ENCODE data around the gene TMEM270. TPM values are rescaled to one million over a fixed set of nuclear protein-coding genes. Genes with fewer than 3 reads are reported as not detected.
"Not testable (repeated sequence)": the region's sequence is repeated elsewhere in the genome, so short reads cannot be mapped to it uniquely, and the experiment has no call there.

The TMEM270 gene
- total RNA-seq, 2 donors from 2014 or later = not detected

DNA sequence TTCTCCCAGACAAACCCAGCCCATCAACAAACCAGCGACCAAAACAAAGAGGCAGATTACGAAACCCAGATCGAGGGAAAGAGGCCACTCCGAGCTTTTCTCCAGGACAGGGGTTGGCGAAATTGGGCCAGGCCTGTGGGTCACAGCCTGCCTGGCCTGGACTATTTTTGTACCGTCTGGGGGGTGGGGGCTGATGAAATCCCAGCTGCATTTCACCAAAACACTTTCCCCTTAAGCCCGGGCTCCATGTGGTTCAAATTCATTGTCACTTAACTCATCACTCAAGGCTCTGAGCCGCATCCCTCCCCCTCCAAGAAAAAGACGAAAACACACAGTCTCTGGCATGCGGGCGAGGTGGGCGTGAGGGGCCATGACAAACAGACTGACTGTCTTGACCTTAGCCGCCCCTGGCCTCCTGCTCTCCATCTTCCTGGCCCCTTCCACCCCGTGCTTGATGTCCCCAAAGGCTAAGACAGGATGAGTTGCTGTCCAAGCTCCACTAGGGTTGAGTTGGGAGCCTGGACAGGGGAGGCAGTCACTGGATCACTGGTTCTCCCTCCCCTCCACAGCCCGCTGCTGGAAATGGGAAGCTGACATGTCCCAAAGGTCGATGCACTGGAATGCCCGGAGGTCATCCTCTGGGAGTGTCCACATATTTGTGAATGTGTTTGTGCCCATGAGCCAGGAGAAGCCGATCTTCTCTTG is 19.2 kb downstream of the TMEM270 start:
- Histone ChIP-seq H3K9me3 (no peaks in the 10 kb centered on the region), H3K4me1 (peaks cover 0 to 39% of the 10 kb centered on the region in 2 donors), H3K4me3 (no peak overlapping the region), H3K27me3 (no peaks in the 10 kb centered on the region), H3K36me3 (no peaks in the 10 kb centered on the region), H3K27ac (peak overlapping the region; percentile 45 to 66)
- DNase-seq (ENCODE audit: low spot score) = peak; percentile 93
- TF ChIP-seq, protein P1, sequence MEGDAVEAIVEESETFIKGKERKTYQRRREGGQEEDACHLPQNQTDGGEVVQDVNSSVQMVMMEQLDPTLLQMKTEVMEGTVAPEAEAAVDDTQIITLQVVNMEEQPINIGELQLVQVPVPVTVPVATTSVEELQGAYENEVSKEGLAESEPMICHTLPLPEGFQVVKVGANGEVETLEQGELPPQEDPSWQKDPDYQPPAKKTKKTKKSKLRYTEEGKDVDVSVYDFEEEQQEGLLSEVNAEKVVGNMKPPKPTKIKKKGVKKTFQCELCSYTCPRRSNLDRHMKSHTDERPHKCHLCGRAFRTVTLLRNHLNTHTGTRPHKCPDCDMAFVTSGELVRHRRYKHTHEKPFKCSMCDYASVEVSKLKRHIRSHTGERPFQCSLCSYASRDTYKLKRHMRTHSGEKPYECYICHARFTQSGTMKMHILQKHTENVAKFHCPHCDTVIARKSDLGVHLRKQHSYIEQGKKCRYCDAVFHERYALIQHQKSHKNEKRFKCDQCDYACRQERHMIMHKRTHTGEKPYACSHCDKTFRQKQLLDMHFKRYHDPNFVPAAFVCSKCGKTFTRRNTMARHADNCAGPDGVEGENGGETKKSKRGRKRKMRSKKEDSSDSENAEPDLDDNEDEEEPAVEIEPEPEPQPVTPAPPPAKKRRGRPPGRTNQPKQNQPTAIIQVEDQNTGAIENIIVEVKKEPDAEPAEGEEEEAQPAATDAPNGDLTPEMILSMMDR (IDR thresholded peaks at IDR 0.05) = no peak

DNA sequence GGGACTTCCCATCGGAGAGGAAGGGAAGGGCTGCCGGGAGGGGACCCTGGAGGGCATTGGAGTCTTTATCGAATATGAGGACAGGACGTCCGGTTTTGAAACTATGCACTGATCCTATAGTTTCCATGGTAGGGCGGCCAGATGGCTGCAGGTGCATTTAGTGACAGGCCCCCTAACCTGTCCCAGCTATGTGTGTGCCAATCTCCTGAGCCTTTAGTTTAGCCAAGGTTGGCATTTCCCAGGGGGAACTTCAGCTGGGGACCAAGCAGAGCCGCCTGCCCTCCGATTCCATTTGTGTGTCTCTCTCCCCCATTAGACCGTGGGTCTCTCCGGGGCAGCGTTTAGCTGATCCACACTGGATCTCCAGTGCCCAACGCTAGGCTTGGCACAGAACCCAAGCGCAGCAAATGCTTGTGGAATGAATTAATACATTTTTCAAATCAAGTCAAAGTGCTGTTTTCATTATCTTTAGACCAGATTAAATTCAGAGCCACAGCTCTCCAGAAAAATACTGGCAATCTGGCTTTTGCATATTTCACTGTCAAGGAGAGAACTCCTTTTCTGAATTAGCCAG is 19.9 kb downstream of the TMEM270 start:
- Histone ChIP-seq H3K36me3 (no peaks in the 10 kb centered on the region), H3K4me1 (peaks cover 0 to 41% of the 10 kb centered on the region in 2 donors), H3K4me3 (no peak overlapping the region), H3K27me3 (no peaks in the 10 kb centered on the region), H3K9me3 (no peaks in the 10 kb centered on the region), H3K27ac (peak overlapping the region; percentile 45 to 66)
- DNase-seq (ENCODE audit: low spot score) = no peak
- TF ChIP-seq, protein P1 (IDR thresholded peaks at IDR 0.05) = no peak

DNA sequence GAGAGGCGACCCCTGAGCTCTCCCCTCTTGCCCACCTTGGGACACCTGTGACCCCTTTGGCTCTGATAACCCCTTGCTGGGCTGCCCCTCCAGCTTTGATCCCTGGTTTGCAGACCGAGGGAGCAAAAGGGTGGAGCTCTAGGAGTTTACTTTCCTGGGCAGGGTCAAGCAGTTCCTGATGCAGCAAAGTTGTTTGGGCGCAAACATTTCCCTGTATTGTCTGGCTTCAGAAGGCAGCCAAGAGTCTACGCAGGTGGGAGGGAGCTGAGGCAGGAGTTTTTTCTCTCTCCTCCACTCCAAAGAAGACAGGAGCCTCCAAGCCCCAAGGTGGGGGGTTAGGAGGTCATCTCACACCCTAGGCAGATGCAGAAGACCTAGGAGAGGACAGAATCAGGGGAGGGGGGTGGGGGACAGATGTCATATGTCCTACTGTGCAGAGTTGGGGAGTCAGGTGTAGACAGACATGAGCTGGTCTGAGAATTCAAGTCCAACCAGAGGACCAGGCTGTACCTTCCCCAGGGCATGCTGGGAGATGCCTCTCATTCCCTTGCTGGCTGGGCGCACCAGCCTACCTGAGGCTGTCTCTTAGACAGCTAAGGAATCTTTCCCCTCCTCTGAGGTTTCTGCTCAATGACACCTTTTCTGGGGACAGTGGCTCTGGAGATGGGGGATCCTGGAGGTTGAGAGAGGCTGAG is 20.5 kb downstream of the TMEM270 start:
- no peaks in the 10 kb centered on the region for H3K9me3 ChIP-seq
- peak overlapping the region; percentile 45 to 66 for H3K27ac ChIP-seq
- peaks cover 0 to 47% of the 10 kb centered on the region in 2 donors for H3K4me1 ChIP-seq
- no peaks in the 10 kb centered on the region for H3K36me3 ChIP-seq
- H3K4me3 ChIP-seq = no peak overlapping the region
- no peak for DNase-seq (ENCODE audit: low spot score)
- no peaks in the 10 kb centered on the region for H3K27me3 ChIP-seq
- TF ChIP-seq, protein P1 (IDR thresholded peaks at IDR 0.05) = no peak

DNA sequence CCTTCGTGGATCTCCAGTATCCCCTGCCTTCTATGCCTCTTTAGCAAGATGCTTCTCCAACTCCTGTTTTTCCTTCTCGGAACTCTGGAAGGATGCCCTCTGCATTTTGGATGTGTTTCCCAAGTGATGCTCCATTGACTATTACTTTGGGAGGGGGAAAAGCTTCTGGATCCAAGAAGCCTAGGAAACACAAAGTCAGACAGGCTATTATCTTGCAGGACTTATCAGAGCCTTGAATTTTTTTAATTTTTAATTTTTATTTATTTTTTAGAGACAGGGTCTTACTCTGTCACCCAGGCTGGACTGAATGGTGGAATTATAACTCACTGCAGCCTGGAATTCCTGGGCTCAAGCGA is 21.1 kb downstream of the TMEM270 start:
- TF ChIP-seq, protein P1 (IDR thresholded peaks at IDR 0.05) = no peak
- Histone ChIP-seq H3K4me3 (no peak overlapping the region), H3K4me1 (peaks cover 0 to 53% of the 10 kb centered on the region in 2 donors), H3K36me3 (no peaks in the 10 kb centered on the region), H3K27ac (peak overlapping the region; percentile 45 to 66), H3K27me3 (no peaks in the 10 kb centered on the region), H3K9me3 (no peaks in the 10 kb centered on the region)
- DNase-seq (ENCODE audit: low spot score) = no peak

DNA sequence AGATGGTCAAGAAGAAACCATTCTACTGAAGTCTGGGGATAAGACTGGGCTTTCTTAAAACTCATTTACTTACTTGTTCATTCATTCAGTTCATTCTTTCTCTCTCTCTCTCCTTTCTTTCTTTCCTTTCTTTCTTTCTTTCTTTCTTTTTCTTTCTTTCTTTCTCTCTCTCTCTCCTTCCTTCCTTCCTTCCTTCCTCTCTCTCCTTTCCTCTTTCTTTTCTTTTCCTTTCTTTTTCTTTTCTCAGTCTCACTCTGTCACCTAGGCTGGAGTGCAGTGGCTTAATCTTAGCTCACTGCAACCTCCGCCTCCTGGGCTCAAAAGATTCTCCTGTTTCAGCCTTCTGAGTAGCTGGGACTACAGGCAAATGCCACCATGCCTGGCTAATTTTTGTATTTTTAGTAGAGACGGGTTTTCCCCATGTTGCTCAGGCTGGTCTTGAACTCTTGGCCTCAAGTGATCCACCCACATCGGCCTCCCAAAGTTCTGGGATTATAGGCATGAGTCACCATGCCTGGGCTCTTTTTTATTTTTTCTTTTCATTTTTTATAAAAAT is 24.0 kb downstream of the TMEM270 start:
- H3K27me3 ChIP-seq; H3K27ac ChIP-seq; H3K9me3 ChIP-seq; H3K36me3 ChIP-seq; DNase-seq (ENCODE audit: low spot score); H3K4me3 ChIP-seq: not testable (repeated sequence)
- H3K4me1 ChIP-seq = peaks cover 0 to 44% of the 10 kb centered on the region in 2 donors

DNA sequence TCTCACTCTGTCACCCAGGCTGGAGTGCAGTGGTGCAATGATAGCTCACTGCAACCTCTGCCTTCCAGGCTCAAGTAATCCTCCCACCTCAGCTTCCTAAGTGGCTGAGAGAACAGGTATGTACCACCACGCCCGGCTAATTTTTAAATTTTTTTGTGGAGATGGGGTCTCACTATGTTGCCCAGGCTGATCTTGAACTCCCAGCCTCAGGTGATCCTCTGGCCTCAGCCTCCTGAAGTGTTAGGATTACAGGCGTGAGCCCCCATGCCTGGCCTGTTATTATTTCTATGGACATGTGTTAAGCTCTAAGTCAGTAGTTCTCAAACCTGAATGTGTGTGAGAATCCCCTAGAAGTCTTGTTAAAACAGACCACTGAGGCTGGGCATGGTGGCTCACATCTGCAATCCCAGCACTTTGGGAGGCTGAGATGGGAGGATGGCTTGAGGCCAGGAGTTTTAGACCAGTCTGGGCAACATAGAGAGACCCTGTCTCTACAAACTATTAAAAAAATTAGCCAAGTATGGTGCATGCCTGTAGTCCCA is 24.5 kb downstream of the TMEM270 start:
- no peak for DNase-seq (ENCODE audit: low spot score)
- TF ChIP-seq, protein P1 (IDR thresholded peaks at IDR 0.05) = no peak
- H3K4me3 ChIP-seq = no peak overlapping the region
- H3K36me3 ChIP-seq = no peaks in the 10 kb centered on the region
- no peaks in the 10 kb centered on the region for H3K9me3 ChIP-seq
- H3K4me1 ChIP-seq = peaks cover 0 to 38% of the 10 kb centered on the region in 2 donors
- no peaks in the 10 kb centered on the region for H3K27me3 ChIP-seq
- no peak overlapping the region for H3K27ac ChIP-seq
